ENCODE results near the gene RIOK2. TPM values are rescaled to one million over a fixed set of nuclear protein-coding genes. Genes with fewer than 3 reads are reported as not detected.

The RIOK2 gene
- polyA plus RNA-seq, 3 donors = 4.8 to 16.4 (median 12.7) TPM

- TF ChIP-seq CTCF (IDR thresholded peaks at IDR 0.05) = no peak
- Histone ChIP-seq H3K79me2 (ENCODE audit: insufficient read depth, low read length) (peaks cover 6% of the 10 kb centered on the region), H3K4me2 (replicated peaks; ENCODE audit: extremely low read depth, low read length, poor library complexity, severe bottlenecking) (peak overlapping the region; percentile 38), H3K9me3 (replicated peaks in 1 of 2; ENCODE audit: control insufficient read depth in 1 of 2, insufficient read depth in 1 of 2, low read length in 2 of 2) (no peaks in the 10 kb centered on the region), H3K9ac (ENCODE audit: insufficient read depth, low read length, poor library complexity, severe bottlenecking) (no peak overlapping the region), H4K20me1 (ENCODE audit: insufficient read depth, low read length) (no peaks in the 10 kb centered on the region), H3K27ac (ENCODE audit: low read depth in 1 of 2, low read length in 2 of 2) (peak overlapping the region in 1 of 2 donors; percentile 76), H3K4me1 (ENCODE audit: control insufficient read depth in 1 of 2, insufficient read depth in 2 of 2, low read length in 2 of 2) (peaks cover 4 to 11% of the 10 kb centered on the region in 2 donors), H3K36me3 (replicated peaks in 1 of 2; ENCODE audit: control insufficient read depth in 1 of 2, insufficient read depth in 2 of 2, low read length in 2 of 2) (peaks cover 84 to 97% of the 10 kb centered on the region in 2 donors), H2AFZ (ENCODE audit: insufficient read depth, low read depth, low read length, poor library complexity, severe bottlenecking) (peak overlapping the region; percentile 54), H3K4me3 (replicated peaks in 1 of 3; ENCODE audit: low read depth in 2 of 3, low read length in 3 of 3) (peak overlapping the region in 1 of 3 experiments; percentile 9), H3K27me3 (ENCODE audit: control insufficient read depth in 2 of 2, insufficient read depth in 2 of 2, low read length in 2 of 2) (no peaks in the 10 kb centered on the region)
- WGBS (ENCODE audit: insufficient coverage) = 31% methylated on average over 6 of the region's 6 CpGs
- peak overlapping the region in 1 of 2 donors; percentile 38 for H3K4me3 Mint-ChIP-seq
- peaks cover 0 to 2% (median 0%) of the 10 kb centered on the region in 3 donors for H3K27me3 Mint-ChIP-seq (ENCODE audit: low read depth in 3 of 3)
- peaks cover 10% of the 10 kb centered on the region for H3K4me1 Mint-ChIP-seq
- H3K36me3 Mint-ChIP-seq = peaks cover 54 to 76% of the 10 kb centered on the region in 2 donors
- intact Hi-C loops (cut with micrococcal nuclease) = loop anchor here (5.0 to 10.0 kb wide), 4 partner anchors 173 to 410 kb away; partner anchors contain the start of gene ERAP2 (in 1 of the 2)
- no peaks in the 10 kb centered on the region for H3K9me3 Mint-ChIP-seq
- DNase-seq = no peak
- peak overlapping the region in 6 of 7 donors; percentile 65 to 90 (median 82) for H3K27ac Mint-ChIP-seq
These were observed 15.6 kb downstream of the RIOK2 start for GRCh38 chr5:97167435-97167834.

- Mint-ChIP-seq H3K27me3 (ENCODE audit: low read depth in 3 of 3) (peaks cover 0 to 2% (median 0%) of the 10 kb centered on the region in 3 donors), H3K36me3 (peaks cover 47 to 72% of the 10 kb centered on the region in 2 donors), H3K27ac (peak overlapping the region in 3 of 7 donors; percentile 29 to 54 (median 46)), H3K4me1 (peaks cover 10% of the 10 kb centered on the region), H3K9me3 (no peaks in the 10 kb centered on the region), H3K4me3 (no peak overlapping the region)
- H3K27ac ChIP-seq (ENCODE audit: low read depth in 1 of 2, low read length in 2 of 2) = no peak overlapping the region
- 100% methylated on average over 1 of the region's 1 CpG for WGBS (ENCODE audit: insufficient coverage)
- H3K4me2 ChIP-seq (replicated peaks; ENCODE audit: extremely low read depth, low read length, poor library complexity, severe bottlenecking) = no peak overlapping the region
- DNase-seq = no peak
- H3K36me3 ChIP-seq (replicated peaks in 1 of 2; ENCODE audit: control insufficient read depth in 1 of 2, insufficient read depth in 2 of 2, low read length in 2 of 2) = peaks cover 82 to 97% of the 10 kb centered on the region in 2 donors
- no peak overlapping the region for H2AFZ ChIP-seq (ENCODE audit: insufficient read depth, low read depth, low read length, poor library complexity, severe bottlenecking)
- H3K4me1 ChIP-seq (ENCODE audit: control insufficient read depth in 1 of 2, insufficient read depth in 2 of 2, low read length in 2 of 2) = peaks cover 4 to 11% of the 10 kb centered on the region in 2 donors
- peaks cover 6% of the 10 kb centered on the region for H3K79me2 ChIP-seq (ENCODE audit: insufficient read depth, low read length)
- no peaks in the 10 kb centered on the region for H3K9me3 ChIP-seq (replicated peaks in 1 of 2; ENCODE audit: control insufficient read depth in 1 of 2, insufficient read depth in 1 of 2, low read length in 2 of 2)
- no peak for TF ChIP-seq CTCF (IDR thresholded peaks at IDR 0.05)
- H3K27me3 ChIP-seq (ENCODE audit: control insufficient read depth in 2 of 2, insufficient read depth in 2 of 2, low read length in 2 of 2) = no peaks in the 10 kb centered on the region
- H4K20me1 ChIP-seq (ENCODE audit: insufficient read depth, low read length) = no peaks in the 10 kb centered on the region
- no peak overlapping the region for H3K9ac ChIP-seq (ENCODE audit: insufficient read depth, low read length, poor library complexity, severe bottlenecking)
- intact Hi-C loops (cut with micrococcal nuclease) = loop anchor here (5.0 to 10.0 kb wide), 4 partner anchors 171 to 408 kb away; partner anchors contain the start of gene ERAP2 (in 1 of the 2)
- no peak overlapping the region for H3K4me3 ChIP-seq (replicated peaks in 1 of 3; ENCODE audit: low read depth in 2 of 3, low read length in 3 of 3)
These were observed 17.3 kb downstream of the RIOK2 start for GRCh38 chr5:97165726-97166125.

Data from CD14-positive monocyte (primary cell).